Adrenal gland (tissue), 5 donors: ENCODE results near the gene KSR2.

Experiments used
- CTCF ChIP-seq, 6 experiments: fragments of 450-650 bp in 4 of 6; fragments of 200-600 bp in 2 of 6; sonication (generic) in 1 of 6; IDR thresholded peaks; 1 replicate in 5 of 6; 2 replicates in 1 of 6; pipeline versions ENCODE4 v1.5.1 to v1.8.0; 2016 to 2021; ENCODE audit warnings: antibody characterized with exemption in 6 of 6, mild to moderate bottlenecking in 2 of 6, moderate library complexity in 1 of 6
- POLR2A ChIP-seq, 2 donors: fragments of 450-650 bp; IDR thresholded peaks; one replicate each; pipeline ENCODE4 v1.6.1; 2017; ENCODE audit warnings: antibody characterized with exemption in 2 of 2, mild to moderate bottlenecking in 2 of 2, moderate library complexity in 1 of 2
- donor health status: DM: no; HTN: no; CAD: no.

GRCh38 chr12:117538032-117538690 is 430.6 kb downstream of the KSR2 start:
- TF ChIP-seq CTCF (IDR thresholded peaks at IDR 0.05) = no peak
- no peak for TF ChIP-seq POLR2A (IDR thresholded peaks at IDR 0.05)
